ENCODE measurements around the gene NUP133. TPM values are rescaled to one million over a fixed set of nuclear protein-coding genes. Genes with fewer than 3 reads are reported as not detected.

The NUP133 gene
- total RNA-seq, 3 donors from 2014 or later = 49.8 to 62.5 (median 56.7) TPM

DNA sequence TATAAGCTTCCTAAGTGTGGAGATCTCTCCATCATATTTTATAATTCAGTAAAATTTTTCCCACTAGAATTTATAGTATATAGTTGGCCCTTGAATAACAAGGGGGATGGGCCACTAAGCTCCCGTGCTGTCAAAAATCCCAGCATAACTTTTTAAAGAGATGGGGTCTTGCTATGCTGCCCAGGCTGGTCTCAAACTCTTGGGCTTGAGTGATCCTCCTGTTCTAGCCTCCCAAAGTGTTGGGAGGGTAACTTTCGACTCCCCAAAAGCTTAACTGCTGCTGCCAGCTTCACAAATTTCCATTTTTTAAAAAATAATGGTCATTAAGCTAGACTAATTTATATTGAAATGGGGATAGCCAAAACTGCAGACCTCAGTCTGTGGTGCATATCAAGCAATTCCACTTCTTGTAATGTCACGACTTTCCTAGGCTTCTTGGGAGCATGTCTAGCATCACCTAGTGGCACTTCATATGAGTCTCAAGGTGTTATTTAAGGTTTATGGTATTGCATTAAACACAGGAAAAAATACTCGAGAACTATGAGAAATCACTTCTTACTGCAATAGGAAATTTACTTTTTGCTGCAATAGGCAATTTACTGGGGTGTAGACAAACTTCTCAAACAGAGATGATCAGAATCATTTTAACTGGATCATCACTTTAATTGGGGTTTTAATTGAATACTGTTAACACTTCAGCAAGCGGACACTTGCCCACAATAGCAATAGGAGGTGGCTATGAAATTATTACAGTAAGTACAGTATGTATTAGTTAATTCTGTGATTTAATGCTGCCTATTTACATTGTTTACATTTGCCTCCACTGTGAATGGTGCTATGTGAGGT lies 55.0 kb downstream of the NUP133 start:
- Mint-ChIP-seq H3K4me3 (no peak overlapping the region), H3K36me3 (ENCODE audit: insufficient read depth) (peaks cover 32% of the 10 kb centered on the region), H3K27me3 (ENCODE audit: low read depth) (no peaks in the 10 kb centered on the region), H3K9me3 (no peaks in the 10 kb centered on the region), H3K4me1 (ENCODE audit: low read depth) (no peaks in the 10 kb centered on the region)
- ATAC-seq = no peak
- DNase-seq = no peak

DNA sequence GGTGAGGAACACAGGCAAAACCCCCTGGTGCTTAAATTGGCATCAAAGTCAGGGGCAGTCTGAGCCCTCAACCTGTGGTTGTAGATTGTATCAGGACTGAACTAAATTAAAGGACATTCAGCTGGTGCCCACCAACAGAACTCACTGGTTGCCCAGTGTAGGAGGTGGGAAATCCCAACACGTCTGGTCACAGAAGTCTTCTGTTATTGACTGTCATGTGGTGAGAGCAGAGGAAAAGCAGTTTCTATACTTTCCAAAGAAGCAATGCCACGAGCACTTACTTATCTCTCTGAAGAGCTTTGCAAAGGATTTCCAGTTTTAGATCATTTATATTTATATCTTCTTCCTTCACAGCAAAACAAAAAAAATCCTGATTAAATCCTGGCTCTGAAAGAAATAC lies 59.3 kb downstream of the NUP133 start:
- no peak for ATAC-seq
- peaks cover 28% of the 10 kb centered on the region for H3K36me3 Mint-ChIP-seq (ENCODE audit: insufficient read depth)
- no peaks in the 10 kb centered on the region for H3K9me3 Mint-ChIP-seq

DNA sequence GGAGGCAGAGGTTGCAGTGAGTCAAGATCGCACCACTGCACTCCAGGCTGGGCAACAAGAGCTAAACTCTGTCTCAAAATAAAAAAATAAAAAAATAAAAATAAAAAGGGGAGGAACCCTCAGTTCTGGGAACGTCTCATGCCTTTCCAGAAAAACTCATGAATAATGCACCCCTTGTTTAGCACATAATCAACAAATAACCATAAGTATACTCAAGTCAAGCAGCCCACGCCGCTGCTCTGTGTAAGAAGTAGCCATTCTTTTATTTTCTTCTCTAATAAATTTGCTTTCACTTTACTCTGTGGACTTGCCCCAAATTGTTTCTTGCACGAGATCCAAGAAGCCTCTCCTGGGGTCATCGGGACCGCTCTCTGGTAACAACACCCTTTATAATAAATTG lies 59.8 kb downstream of the NUP133 start:
- no peaks in the 10 kb centered on the region for H3K9me3 Mint-ChIP-seq
- no peak for DNase-seq
- ATAC-seq = no peak
- no peak overlapping the region for H3K4me3 Mint-ChIP-seq
- H3K4me1 Mint-ChIP-seq (ENCODE audit: low read depth) = no peaks in the 10 kb centered on the region
- H3K36me3 Mint-ChIP-seq (ENCODE audit: insufficient read depth) = peaks cover 27% of the 10 kb centered on the region
- H3K27me3 Mint-ChIP-seq (ENCODE audit: low read depth) = no peaks in the 10 kb centered on the region

More for the DNA sequence above, 59.3 kb downstream of the NUP133 start:
- DNase-seq = no peak
- no peaks in the 10 kb centered on the region for H3K27me3 Mint-ChIP-seq (ENCODE audit: low read depth)
- H3K4me3 Mint-ChIP-seq = no peak overlapping the region
- no peaks in the 10 kb centered on the region for H3K4me1 Mint-ChIP-seq (ENCODE audit: low read depth)

DNA sequence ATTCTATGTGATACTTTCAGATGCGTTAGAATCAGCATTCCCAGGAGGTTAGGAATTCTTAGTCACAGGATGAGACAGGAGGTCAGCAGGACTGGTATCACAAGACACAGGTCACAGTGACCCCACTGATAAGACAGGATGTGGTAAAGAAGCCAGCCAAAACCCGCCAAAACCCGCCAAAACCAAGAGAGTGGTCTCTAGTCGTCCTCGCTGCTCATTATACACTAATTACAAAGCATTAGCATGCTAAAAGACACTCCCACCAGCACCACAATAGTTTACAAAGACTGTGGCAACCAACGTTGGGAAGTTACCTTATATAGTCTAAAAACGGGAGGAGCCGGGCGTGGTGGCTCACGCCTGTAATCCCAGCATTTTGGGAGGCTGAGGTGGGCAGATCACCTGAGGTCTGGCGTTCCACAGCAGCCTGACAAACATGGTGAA lies 60.3 kb downstream of the NUP133 start:
- Mint-ChIP-seq H3K36me3 (ENCODE audit: insufficient read depth) (peaks cover 27% of the 10 kb centered on the region), H3K9me3 (no peaks in the 10 kb centered on the region), H3K4me3 (no peak overlapping the region), H3K4me1 (ENCODE audit: low read depth) (no peaks in the 10 kb centered on the region), H3K27me3 (ENCODE audit: low read depth) (no peaks in the 10 kb centered on the region)
- DNase-seq (no peak), ATAC-seq (no peak)

DNA sequence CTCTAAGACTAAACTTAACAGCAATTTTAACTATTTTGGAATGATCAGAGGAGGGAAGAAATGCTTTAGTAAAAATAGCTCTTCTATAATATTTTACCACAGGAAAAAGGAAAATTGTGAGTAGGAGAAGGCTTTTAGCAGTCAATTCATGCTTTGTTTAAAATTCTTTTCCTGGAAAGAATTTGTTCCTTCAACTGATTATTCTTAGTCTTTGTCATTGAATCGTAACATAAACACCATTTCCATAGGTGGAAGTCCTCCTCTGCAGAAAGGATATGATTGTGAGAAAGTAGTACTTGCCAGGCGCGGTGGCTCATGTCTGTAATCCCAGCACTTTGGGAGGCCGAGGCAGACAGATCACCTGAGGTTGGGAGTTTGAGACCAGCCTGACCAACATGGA lies 62.3 kb downstream of the NUP133 start:
- ATAC-seq (no peak), DNase-seq (no peak)
- no peak overlapping the region for H3K4me3 Mint-ChIP-seq
- H3K36me3 Mint-ChIP-seq (ENCODE audit: insufficient read depth) = peaks cover 25% of the 10 kb centered on the region
- peaks cover 11% of the 10 kb centered on the region for H3K4me1 Mint-ChIP-seq (ENCODE audit: low read depth)
- H3K27me3 Mint-ChIP-seq (ENCODE audit: low read depth) = no peaks in the 10 kb centered on the region
- H3K9me3 Mint-ChIP-seq = no peaks in the 10 kb centered on the region

DNA sequence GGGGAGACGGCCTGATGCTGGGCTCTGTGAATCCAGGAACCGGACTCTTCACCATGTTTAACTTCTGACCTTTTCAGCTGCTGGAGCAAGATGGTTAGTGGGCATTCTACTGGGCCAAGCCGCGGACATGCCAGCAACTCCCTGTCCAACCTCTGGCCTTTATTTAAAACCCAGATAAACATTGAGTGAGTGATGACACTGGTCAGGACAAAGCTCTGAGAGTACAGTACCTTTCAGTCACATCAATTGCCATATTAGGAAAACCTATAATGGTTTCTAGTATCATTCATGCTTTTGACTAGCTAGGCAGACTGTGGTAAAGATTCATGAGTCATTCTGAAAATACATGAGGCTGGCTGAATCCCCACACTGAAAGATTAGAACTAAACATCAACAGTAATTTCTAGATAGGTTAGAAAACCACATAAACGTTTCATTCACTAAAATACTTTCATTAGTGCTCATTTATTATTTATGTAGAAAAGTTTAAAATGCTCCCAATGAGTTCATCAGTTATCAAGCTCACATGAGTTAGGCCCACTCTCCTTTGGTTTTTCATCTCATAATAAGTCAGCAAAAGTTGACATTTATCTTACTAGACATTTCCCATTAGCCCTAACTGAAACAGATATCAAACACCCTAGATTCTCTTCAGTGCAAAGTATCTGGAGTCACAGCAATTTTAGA lies 67.1 kb downstream of the NUP133 start:
- Mint-ChIP-seq H3K9me3 (no peaks in the 10 kb centered on the region), H3K27me3 (ENCODE audit: low read depth) (peaks cover 2% of the 10 kb centered on the region), H3K4me1 (ENCODE audit: low read depth) (peaks cover 19% of the 10 kb centered on the region), H3K36me3 (ENCODE audit: insufficient read depth) (peaks cover 27% of the 10 kb centered on the region), H3K4me3 (no peak overlapping the region)
- DNase-seq = no peak
- ATAC-seq = peak; percentile 91 to 92

DNA sequence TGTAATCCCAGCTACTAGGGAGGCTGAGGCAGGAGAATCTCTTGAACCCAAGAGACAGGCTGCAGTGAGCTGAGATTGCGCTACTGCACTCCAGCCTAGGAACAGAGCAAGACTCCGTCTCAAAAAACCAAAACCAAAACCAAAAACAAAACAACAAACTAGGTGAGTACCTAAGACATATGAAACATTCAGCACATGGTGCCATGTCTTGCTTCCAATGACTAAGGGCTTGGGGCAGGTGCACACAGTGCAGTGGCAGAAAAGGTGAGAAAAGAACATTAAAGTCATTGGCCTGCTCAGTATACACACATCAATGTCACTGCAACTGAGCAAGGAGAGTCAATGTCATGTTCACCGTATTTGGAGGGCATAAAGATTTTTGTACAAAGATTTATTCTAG lies 70.1 kb downstream of the NUP133 start:
- no peak overlapping the region for H3K4me3 Mint-ChIP-seq
- DNase-seq = no peak
- no peaks in the 10 kb centered on the region for H3K9me3 Mint-ChIP-seq
- peaks cover 21% of the 10 kb centered on the region for H3K4me1 Mint-ChIP-seq (ENCODE audit: low read depth)
- peak; percentile 5 to 24 for ATAC-seq
- H3K27me3 Mint-ChIP-seq (ENCODE audit: low read depth) = peaks cover 23% of the 10 kb centered on the region
- H3K36me3 Mint-ChIP-seq (ENCODE audit: insufficient read depth) = peaks cover 17% of the 10 kb centered on the region

DNA sequence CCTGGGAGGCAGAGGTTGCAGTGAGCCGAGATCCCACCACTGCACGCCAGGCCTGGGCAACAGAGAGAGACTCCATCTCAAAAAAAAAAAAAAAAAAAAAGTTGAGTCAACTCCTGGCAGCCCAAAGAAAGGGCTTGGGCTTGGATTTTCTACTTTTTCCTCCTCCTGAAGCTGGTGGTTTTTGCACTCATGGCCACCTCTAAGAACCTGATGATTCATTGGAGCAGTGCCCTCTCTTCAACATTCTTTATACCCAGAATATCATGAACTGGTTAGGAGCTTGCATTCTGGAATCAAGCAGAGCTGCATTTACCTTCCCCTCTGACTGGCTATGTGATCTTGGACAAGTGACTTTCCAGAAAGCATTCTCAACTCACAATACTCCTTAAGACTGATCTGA lies 70.7 kb downstream of the NUP133 start:
- DNase-seq (no peak), ATAC-seq (no peak)
- peaks cover 29% of the 10 kb centered on the region for H3K27me3 Mint-ChIP-seq (ENCODE audit: low read depth)
- no peak overlapping the region for H3K4me3 Mint-ChIP-seq
- no peaks in the 10 kb centered on the region for H3K9me3 Mint-ChIP-seq
- H3K36me3 Mint-ChIP-seq (ENCODE audit: insufficient read depth) = peaks cover 17% of the 10 kb centered on the region
- peaks cover 23% of the 10 kb centered on the region for H3K4me1 Mint-ChIP-seq (ENCODE audit: low read depth)

DNA sequence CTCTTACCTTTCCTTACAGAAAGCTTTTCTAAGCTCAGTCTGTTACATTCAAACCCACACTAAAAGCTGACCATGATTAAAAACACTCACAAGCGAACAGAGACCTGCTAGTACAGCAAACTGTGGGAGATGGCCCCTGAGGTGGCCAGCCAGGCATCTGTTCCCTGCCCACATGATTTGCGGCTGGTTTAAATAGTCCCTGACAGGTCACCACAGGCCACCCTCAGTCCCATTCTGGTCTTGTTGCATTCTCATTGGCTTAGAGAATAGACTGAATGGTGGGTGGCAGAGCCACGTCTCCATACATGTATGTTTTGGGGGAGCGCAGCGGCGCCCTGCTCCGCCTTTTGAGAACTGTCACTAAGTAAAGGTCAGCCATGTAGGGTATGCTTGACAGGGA lies 71.9 kb downstream of the NUP133 start:
- DNase-seq (no peak), ATAC-seq (no peak)
- Mint-ChIP-seq H3K36me3 (ENCODE audit: insufficient read depth) (peaks cover 17% of the 10 kb centered on the region), H3K27me3 (ENCODE audit: low read depth) (peaks cover 41% of the 10 kb centered on the region), H3K4me1 (ENCODE audit: low read depth) (peaks cover 23% of the 10 kb centered on the region), H3K4me3 (no peak overlapping the region), H3K9me3 (no peaks in the 10 kb centered on the region)

DNA sequence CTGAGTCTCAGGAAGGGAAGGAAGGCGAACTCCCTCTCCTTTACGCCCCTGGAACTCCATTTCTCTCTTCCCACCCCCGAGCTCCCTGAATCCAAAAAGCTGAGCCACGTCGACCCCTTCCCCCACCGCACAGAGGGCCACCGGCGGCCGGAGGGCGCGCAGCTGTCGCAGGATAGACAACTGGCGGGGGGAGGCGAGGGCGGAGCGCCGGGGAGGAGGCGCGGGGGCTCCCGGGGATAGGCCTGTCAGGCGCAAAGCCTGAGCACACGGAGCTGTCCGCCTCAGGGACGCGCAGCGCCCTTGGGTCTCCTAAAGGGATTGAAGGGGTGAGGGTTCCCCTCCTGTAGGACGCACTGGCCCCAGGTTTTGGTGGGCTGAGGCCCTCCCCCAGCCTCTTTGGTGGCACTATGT lies 73.5 kb downstream of the NUP133 start:
- ATAC-seq (no peak), DNase-seq (no peak)
- Mint-ChIP-seq H3K36me3 (ENCODE audit: insufficient read depth) (peaks cover 6% of the 10 kb centered on the region), H3K27me3 (ENCODE audit: low read depth) (peaks cover 56% of the 10 kb centered on the region), H3K4me1 (ENCODE audit: low read depth) (peaks cover 21% of the 10 kb centered on the region), H3K9me3 (no peaks in the 10 kb centered on the region), H3K4me3 (no peak overlapping the region)

DNA sequence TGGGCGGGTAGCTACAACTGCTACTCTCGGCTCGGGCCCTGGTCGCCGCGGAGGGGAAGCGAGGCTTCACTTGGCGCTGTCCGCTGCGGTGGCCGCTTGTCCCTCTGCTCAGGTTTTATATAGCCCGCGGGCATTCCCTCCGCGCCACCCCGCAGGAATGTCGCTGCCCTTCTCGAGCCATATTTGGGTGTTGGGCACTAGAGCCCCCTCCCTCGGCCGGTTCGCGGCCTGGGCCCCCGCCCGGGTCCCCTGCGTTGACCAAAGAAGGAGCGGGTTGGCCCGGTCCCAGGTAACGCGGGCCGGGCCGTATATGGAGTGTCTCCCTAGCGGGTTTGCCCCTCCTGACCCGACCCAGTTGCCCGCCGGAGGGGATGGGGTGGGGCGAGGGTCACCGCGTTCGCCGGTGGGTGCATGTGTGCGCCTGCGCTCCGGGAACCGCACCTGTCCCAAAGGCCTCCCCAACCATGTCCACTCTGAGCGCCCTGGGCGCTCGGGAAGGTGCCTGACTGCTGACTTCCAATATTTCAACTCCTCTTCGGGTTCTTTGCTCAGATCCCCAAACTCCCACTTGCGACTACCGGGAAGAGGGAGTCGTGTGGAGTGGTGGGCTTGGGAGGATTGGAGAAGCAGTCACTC lies 74.0 kb downstream of the NUP133 start, which contains the start of gene ACTA1:
TSS of gene ACTA1 (minus strand) at position 90 of the 636 bp plus-strand sequence. CDS start 979 bp downstream, outside the sequence.
- DNase-seq (no peak), ATAC-seq (no peak)
- no peaks in the 10 kb centered on the region for H3K9me3 Mint-ChIP-seq
- peaks cover 21% of the 10 kb centered on the region for H3K4me1 Mint-ChIP-seq (ENCODE audit: low read depth)
- H3K27me3 Mint-ChIP-seq (ENCODE audit: low read depth) = peaks cover 59% of the 10 kb centered on the region
- H3K36me3 Mint-ChIP-seq (ENCODE audit: insufficient read depth) = peaks cover 6% of the 10 kb centered on the region
- no peak within 1 kb of the TSS for H3K4me3 Mint-ChIP-seq

DNA sequence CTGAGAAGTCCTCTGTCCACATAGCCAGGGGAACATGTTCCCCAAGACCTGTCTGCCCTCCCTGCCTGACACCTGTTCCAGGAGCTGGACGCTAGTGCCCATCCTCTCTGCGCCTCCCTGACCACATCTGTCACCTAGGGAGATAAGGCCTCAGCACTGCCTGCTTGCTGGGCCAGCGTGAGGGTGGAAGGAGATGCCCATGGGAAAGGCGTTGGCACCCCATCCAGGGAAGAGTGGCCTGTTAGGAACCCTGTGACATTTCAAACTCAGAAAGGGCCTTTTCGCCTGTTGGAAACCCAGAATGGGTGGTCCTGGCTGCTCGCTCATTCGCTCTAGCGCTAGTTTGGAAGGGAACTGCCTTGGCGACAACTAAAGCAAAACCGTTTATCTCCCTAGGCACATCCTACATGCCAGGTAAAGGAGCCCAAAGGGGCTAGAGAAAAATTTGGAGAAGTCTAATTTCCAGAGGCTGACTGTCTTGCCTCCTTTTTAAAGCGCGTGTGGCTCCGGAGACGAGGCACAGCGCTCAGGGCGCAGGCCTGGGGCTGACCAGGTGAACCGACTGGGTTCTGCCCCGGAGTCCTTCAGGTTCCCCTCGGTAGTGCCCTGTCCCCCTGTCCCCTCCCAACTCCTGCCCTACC lies 74.7 kb downstream of the NUP133 start:
- DNase-seq = no peak
- no peak for ATAC-seq
- Mint-ChIP-seq H3K4me3 (no peak overlapping the region), H3K9me3 (no peaks in the 10 kb centered on the region), H3K4me1 (ENCODE audit: low read depth) (peaks cover 18% of the 10 kb centered on the region), H3K36me3 (ENCODE audit: insufficient read depth) (peaks cover 3% of the 10 kb centered on the region), H3K27me3 (ENCODE audit: low read depth) (peaks cover 61% of the 10 kb centered on the region)

DNA sequence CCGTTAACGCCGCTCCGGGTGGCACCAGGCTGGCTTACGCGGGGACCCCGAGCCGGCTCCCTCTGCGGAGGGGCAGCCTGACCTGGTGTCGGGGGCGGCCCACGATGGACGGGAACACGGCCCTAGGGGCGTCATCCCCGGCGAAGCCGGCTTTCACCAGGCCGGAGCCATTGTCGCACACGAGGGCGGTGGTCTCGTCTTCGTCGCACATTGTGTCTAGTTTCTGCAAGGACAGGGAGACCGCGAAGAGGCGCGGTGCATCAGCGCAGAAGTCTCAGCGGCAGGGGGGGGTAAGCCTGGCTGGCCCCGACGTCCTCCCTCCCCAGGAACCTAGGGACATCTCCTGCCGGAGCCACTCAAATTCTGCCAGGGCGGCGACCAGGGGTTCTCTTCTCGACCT lies 75.2 kb downstream of the NUP133 start:
- H3K4me1 Mint-ChIP-seq (ENCODE audit: low read depth) = peaks cover 18% of the 10 kb centered on the region
- DNase-seq (no peak), ATAC-seq (no peak)
- H3K4me3 Mint-ChIP-seq = no peak overlapping the region
- H3K9me3 Mint-ChIP-seq = no peaks in the 10 kb centered on the region
- peaks cover 66% of the 10 kb centered on the region for H3K27me3 Mint-ChIP-seq (ENCODE audit: low read depth)
- H3K36me3 Mint-ChIP-seq (ENCODE audit: insufficient read depth) = no peaks in the 10 kb centered on the region

DNA sequence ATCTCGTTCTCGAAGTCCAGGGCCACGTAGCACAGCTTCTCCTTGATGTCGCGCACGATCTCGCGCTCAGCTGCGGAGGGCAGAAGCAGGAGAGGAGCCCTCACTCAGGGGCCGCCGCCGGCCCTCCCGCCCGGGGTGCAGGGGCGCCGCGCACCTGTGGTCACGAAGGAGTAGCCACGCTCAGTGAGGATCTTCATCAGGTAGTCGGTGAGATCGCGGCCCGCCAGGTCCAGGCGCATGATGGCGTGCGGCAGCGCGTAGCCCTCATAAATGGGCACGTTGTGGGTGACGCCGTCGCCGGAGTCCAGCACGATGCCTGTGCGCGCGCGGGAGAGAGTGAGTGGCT lies 76.1 kb downstream of the NUP133 start:
- peaks cover 18% of the 10 kb centered on the region for H3K4me1 Mint-ChIP-seq (ENCODE audit: low read depth)
- ATAC-seq = no peak
- peaks cover 72% of the 10 kb centered on the region for H3K27me3 Mint-ChIP-seq (ENCODE audit: low read depth)

More for the DNA sequence above, 76.1 kb downstream of the NUP133 start:
- no peaks in the 10 kb centered on the region for H3K36me3 Mint-ChIP-seq (ENCODE audit: insufficient read depth)
- peak overlapping the region; percentile 80 for H3K4me3 Mint-ChIP-seq
- no peak for DNase-seq
- H3K9me3 Mint-ChIP-seq = no peaks in the 10 kb centered on the region
